OCI-LY3 (cell line): ENCODE data around the gene DUSP1.

Experiments used
- H2AFZ ChIP-seq: fragments of 200-600, 300-600 bp; shearing (Covaris generic); 2 replicates; pipeline ENCODE4 v1.6.0; 2014; ENCODE audit warnings: antibody characterized with exemption, low read depth, low read length
- H3K27ac ChIP-seq: fragments of 200-600, 300-600 bp; sonication (generic); 2 replicates; pipeline ENCODE4 v1.5.1; 2014; ENCODE audit warnings: mild to moderate bottlenecking, low read length, moderate library complexity, mixed read lengths
- H3K27me3 ChIP-seq: fragments of 200-600, 300-600 bp; sonication (generic); 2 replicates; pipeline ENCODE4 v1.6.1; 2014; ENCODE audit warnings: low read depth, low read length, mixed read lengths
- H3K36me3 ChIP-seq: fragments of 200-600, 300-600 bp; sonication (generic); replicated peaks from 2 replicates; pipeline ENCODE3; 2014; ENCODE audit warnings: low read depth, low read length, mixed read lengths
- H3K4me1 ChIP-seq: fragments of 300-600, 200-600 bp; sonication (generic); 2 replicates; pipeline ENCODE4 v1.6.1; 2014; ENCODE audit warnings: low read length, mixed read lengths
- H3K4me2 ChIP-seq: fragments of 200-600, 300-600 bp; sonication (generic); 2 replicates; pipeline ENCODE4 v1.6.1; 2014; ENCODE audit warnings: low read length, mixed read lengths
- H3K4me3 ChIP-seq: fragments of 300-600, 200-600 bp; sonication (generic); 2 replicates; pipeline ENCODE4 v1.5.1; 2014; ENCODE audit warnings: antibody characterized with exemption, mild to moderate bottlenecking, low read length, moderate library complexity
- H3K79me2 ChIP-seq: fragments of 300-600, 200-600 bp; shearing (Covaris generic); 2 replicates; pipeline ENCODE4 v1.6.1; 2014; ENCODE audit warnings: mild to moderate bottlenecking, low read length, mixed read lengths
- H3K9ac ChIP-seq: fragments of 300-600, 200-600 bp; shearing (Covaris generic); 2 replicates; pipeline ENCODE4 v1.6.0; 2014; ENCODE audit warnings: mild to moderate bottlenecking, low read length, moderate library complexity
- H3K9me3 ChIP-seq: fragments of 200-600, 300-600 bp; shearing (Covaris generic); 2 replicates; pipeline ENCODE4 v1.6.1; 2014; ENCODE audit warnings: low read length, mixed read lengths; ENCODE audit not compliant: insufficient read depth
- H4K20me1 ChIP-seq: fragments of 200-600, 300-600 bp; sonication (generic); 2 replicates; pipeline ENCODE4 v1.6.1; 2016; ENCODE audit warnings: low read length, mixed read lengths; ENCODE audit not compliant: insufficient read depth
- CTCF ChIP-seq: fragments of 200-600, 300-600 bp; sonication (generic); IDR thresholded peaks from 2 replicates; pipeline ENCODE4 v1.5.1; 2014; ENCODE audit warnings: antibody characterized with exemption, low read length, low read depth
- EZH2phosphoT487 ChIP-seq: fragments of 200-600 bp; shearing (Covaris generic); IDR thresholded peaks from 2 replicates; pipeline ENCODE4 v1.6.1; 2018; ENCODE audit warnings: antibody characterized with exemption, mixed run types, low read depth

DUSP1 gene

DNA sequence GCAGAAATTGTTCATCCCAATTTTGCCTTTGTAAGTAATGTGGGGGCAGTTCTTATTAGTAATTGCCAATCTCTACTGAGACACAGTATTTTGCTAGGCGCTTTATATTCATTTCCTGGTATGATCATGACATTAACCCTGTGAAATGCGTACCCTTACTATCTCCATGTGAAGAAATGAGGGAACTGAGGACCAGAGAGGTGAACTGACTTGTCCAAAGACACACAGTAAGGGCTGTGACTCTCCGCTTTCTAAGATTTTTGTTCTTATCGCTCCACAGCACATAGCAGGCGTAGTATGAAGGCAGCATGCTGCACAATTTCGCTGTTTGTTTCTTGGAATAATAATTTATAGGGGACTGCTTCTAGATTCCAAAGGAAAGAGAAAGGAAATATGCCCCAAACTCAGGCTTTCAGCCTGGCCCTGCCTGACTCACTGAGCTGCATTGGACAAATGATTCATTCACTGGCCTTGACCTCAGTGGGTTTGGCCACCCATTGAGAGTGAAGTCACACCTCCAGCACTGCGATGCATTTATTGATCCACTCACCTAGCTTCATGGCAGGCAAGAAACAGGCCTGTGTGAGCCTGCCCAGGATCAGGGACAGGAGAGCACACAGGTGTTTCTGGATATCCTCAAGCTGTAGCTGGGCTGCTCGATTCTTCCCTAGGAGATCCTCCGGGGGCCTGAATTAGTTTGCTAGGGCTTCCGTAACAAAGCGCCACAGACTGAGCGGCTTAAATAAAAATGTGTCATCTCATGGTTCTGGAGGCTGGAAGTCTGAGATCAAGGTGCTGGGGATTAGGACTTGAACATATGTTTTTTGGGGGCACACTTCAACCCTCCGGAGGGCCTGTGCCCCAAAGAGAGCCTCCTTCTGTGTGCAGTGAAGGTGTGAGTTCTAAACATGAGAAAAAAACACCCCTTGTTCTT lies 7.2 kb upstream of the DUSP1 start:
- H3K4me1 ChIP-seq = peaks cover 41% of the 10 kb centered on the region
- peak overlapping the region; percentile 43 for H3K9ac ChIP-seq
- peak overlapping the region; percentile 25 for H3K27ac ChIP-seq
- peak overlapping the region; percentile 84 for H3K4me2 ChIP-seq
- H3K4me3 ChIP-seq = peak overlapping the region; percentile 64
- no peaks in the 10 kb centered on the region for H3K36me3 ChIP-seq
- H3K27me3 ChIP-seq = no peaks in the 10 kb centered on the region
- no peaks in the 10 kb centered on the region for H3K9me3 ChIP-seq
- TF ChIP-seq EZH2phosphoT487 = no peak
- TF ChIP-seq CTCF = no peak
- H3K79me2 ChIP-seq = no peaks in the 10 kb centered on the region
- H4K20me1 ChIP-seq = no peaks in the 10 kb centered on the region
- H2AFZ ChIP-seq = peak overlapping the region; percentile 50; the same call in 1 of the 2 replicates

DNA sequence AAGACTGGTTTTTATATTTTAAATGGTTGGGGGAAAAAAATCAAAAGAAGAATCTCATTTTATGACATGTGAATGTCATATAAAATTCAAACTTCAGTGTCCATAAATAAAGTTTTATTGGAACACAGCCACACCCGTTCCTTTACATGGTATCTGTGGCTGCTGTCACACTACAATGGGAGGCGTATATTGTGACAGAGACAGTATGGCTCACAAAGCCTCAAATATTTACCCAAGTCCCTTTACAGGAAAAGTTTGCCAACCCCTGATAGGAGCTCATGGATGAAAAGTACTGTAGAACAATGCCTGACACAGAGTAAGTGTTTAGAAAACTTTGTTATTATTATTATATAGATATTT lies 5.2 kb upstream of the DUSP1 start:
- Histone ChIP-seq H3K79me2 (no peaks in the 10 kb centered on the region), H2AFZ (no peak overlapping the region), H3K9me3 (no peaks in the 10 kb centered on the region), H3K4me3 (no peak overlapping the region), H3K4me2 (no peak overlapping the region), H3K27me3 (no peaks in the 10 kb centered on the region), H3K9ac (no peak overlapping the region), H4K20me1 (no peaks in the 10 kb centered on the region), H3K4me1 (peaks cover 34% of the 10 kb centered on the region), H3K36me3 (no peaks in the 10 kb centered on the region), H3K27ac (no peak overlapping the region)
- TF ChIP-seq EZH2phosphoT487 = no peak
- TF ChIP-seq CTCF = no peak

GRCh38 chr5:172775326-172776234 lies 4.6 kb upstream of the DUSP1 start:
- Histone ChIP-seq H3K79me2 (no peaks in the 10 kb centered on the region), H4K20me1 (no peaks in the 10 kb centered on the region), H3K4me1 (peaks cover 34% of the 10 kb centered on the region), H3K9ac (no peak overlapping the region), H3K4me3 (no peak overlapping the region), H3K9me3 (no peaks in the 10 kb centered on the region), H2AFZ (no peak overlapping the region), H3K4me2 (no peak overlapping the region), H3K36me3 (no peaks in the 10 kb centered on the region), H3K27me3 (no peaks in the 10 kb centered on the region), H3K27ac (no peak overlapping the region)
- TF ChIP-seq CTCF (no peak), EZH2phosphoT487 (no peak)
